Ovary (tissue), 9 donors: ENCODE measurements around the gene LRRC58. TPM values are rescaled to one million over a fixed set of nuclear protein-coding genes. Genes with fewer than 3 reads are reported as not detected.
"Not testable (repeated sequence)": the region's sequence is repeated elsewhere in the genome, so short reads cannot be mapped to it uniquely, and the experiment has no call there.

Experiments used
- DNase-seq, 5 donors: peaks; one replicate each; pipeline ENCODE4 v3.0.0-alpha.2; 2019 to 2020
- H3K27ac ChIP-seq, 2 donors: fragments of 200-600 bp; one replicate each; pipeline versions ENCODE4 v1.5.1 to v1.8.0; 2019 to 2022
- H3K27me3 ChIP-seq: fragments of 200-600 bp; one replicate; pipeline ENCODE4 v1.8.0; 2022
- H3K36me3 ChIP-seq: fragments of 200-600 bp; sonication (generic); one replicate; pipeline ENCODE4 v1.5.1; 2019
- H3K4me1 ChIP-seq: one replicate; pipeline ENCODE4 v1.8.1; 2013; ENCODE audit warnings: mild to moderate bottlenecking, moderate library complexity; ENCODE audit not compliant: insufficient read depth
- H3K4me3 ChIP-seq: fragments of 200-600 bp; sonication (generic); one replicate; pipeline ENCODE4 v1.5.1; 2017
- H3K9me3 ChIP-seq, 2 donors: fragments of 200-600 bp in 1 of 2; sonication (generic) in 1 of 2; one replicate each; pipeline versions ENCODE4 v1.5.1 to v1.8.1; 2013 to 2019; ENCODE audit warnings: mild to moderate bottlenecking in 1 of 2, moderate library complexity in 1 of 2
- EP300 ChIP-seq: sonication (generic); formaldehyde crosslinking; IDR thresholded peaks from one replicate; pipeline ENCODE4 v1.6.1; 2017; ENCODE audit warnings: antibody characterized with exemption
- POLR2A ChIP-seq: fragments of 450-650 bp; IDR thresholded peaks from one replicate; pipeline ENCODE4 v1.6.1; 2017; ENCODE audit warnings: antibody characterized with exemption, mild to moderate bottlenecking, moderate library complexity
- WGBS, 3 donors: extraction: QIAGEN DNeasy Blood & Tissue Kit in 1 of 3; methylation state at CpG; one replicate each; pipeline versions ENCODE4 v1.1.5 to v1.1.7; 2013 to 2017; 5-methylcytosine and 5-hydroxymethylcytosine counted together
- intact Hi-C, 4 donors: fragments of 100-400 bp; cut with DNase I; formaldehyde crosslinking; loops; one replicate each; pipeline versions ENCODE4 v1.11.0 to v1.15.1; 2022 to 2023
- polyA plus RNA-seq, 2 donors: library from polyadenylated mRNA; stranded (reverse); fragments of 200-250 nt in 1 of 2; fragments of 350-450 nt in 1 of 2; fragmentation: Illumina TruSeq in 1 of 2; extraction: RNeasy Lipid Tissue Mini Kit (QIAGEN cat#74804) in 1 of 2; gene quantifications; one replicate each; pipeline ENCODE4 v1.2.3, GENCODE V29; 2013 to 2014
- total RNA-seq, 7 donors: library from RNA; depleted of rRNA in 2 of 7; stranded (reverse); fragments of >200 nt in 2 of 7; fragmentation: NEBNext Ultra II Directional in 3 of 7; extraction: Animal tissue kit (Norgen Biotek cat#: 25700) in 3 of 7; gene quantifications; one replicate each; pipeline versions ENCODE4 v1.1.0 to v1.2.4, GENCODE V29; 2016 to 2023
- TF ChIP-seq, protein P1 (sequence below), 3 donors: fragments of 450-650 bp in 2 of 3; fragments of 200-600 bp in 1 of 3; IDR thresholded peaks; one replicate each; pipeline versions ENCODE4 v1.5.1 to v1.8.0; 2016 to 2022; ENCODE audit warnings: antibody characterized with exemption in 3 of 3, mild to moderate bottlenecking in 1 of 3
- donor health status: DM: no; HTN: no; CAD: no; lungs with moderate emphysema.
- donor health status: DM: no; HTN: no; CAD: no.
- donor health status: Bipolar disorder and iron deficiency.
- donor health status: DM: yes; HTN: yes; CAD: no.
- donor health status: DM: no; HTN: no; CAD: no.
- donor health status: DM: yes; HTN: yes; CAD: no.

The LRRC58 gene
- total and polyA plus RNA-seq, 9 donors, result 10.3 to 41.8 (median 31.2) TPM

DNA sequence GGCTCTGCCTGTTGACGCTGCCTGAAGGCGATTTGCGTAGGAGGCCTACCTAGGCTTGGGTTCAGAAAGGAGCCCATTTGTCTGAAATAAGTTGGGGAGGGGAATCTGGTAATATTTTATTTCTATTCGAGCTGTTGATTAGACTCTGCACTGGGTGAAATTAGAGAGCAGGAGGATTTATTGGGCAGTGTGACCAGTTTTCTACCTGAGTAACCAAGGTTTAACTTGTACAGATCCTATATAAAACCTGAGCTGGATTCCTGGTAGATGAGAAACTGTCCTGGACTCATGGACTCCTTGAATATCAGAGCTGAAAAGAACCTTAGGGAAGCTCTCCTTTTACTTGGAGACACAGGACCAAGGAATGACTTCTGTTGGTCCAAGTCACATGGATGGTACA, 44.5 kb downstream of the LRRC58 start:
- no peaks in the 10 kb centered on the region for H3K9me3 ChIP-seq
- 91 to 92% (median 91%) methylated on average over 4 of the region's 4 CpGs for WGBS, 3 donors

DNA sequence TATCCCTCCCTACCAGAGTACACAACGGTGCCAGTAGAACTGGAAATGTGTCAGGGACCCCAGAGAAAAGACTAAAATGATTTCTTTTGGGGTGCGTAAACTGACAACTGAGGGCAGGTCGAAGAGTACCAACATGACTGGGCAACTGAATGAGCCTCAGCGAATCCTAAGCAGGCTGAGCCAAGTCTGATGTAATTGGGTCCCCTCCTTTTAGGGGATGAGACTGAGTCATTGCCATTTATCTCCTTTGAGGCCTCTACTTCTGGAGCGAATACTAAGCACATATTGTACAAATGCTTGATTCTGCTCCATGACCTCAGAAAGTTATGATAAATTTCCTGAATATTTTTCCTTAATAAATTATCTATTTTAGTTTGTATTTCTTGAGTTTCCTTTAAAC, 46.8 kb downstream of the LRRC58 start:
- H3K36me3 ChIP-seq, result no peaks in the 10 kb centered on the region
- peak in 1 of 5 donors; percentile 43 for DNase-seq
- H3K9me3 ChIP-seq, result no peaks in the 10 kb centered on the region
- no peaks in the 10 kb centered on the region for H3K27me3 ChIP-seq
- H3K27ac ChIP-seq, result no peak overlapping the region
- 43 to 70% (median 52%) methylated on average over 5 of the region's 5 CpGs for WGBS, 3 donors
- no peaks in the 10 kb centered on the region for H3K4me1 ChIP-seq
- TF ChIP-seq, protein P1, sequence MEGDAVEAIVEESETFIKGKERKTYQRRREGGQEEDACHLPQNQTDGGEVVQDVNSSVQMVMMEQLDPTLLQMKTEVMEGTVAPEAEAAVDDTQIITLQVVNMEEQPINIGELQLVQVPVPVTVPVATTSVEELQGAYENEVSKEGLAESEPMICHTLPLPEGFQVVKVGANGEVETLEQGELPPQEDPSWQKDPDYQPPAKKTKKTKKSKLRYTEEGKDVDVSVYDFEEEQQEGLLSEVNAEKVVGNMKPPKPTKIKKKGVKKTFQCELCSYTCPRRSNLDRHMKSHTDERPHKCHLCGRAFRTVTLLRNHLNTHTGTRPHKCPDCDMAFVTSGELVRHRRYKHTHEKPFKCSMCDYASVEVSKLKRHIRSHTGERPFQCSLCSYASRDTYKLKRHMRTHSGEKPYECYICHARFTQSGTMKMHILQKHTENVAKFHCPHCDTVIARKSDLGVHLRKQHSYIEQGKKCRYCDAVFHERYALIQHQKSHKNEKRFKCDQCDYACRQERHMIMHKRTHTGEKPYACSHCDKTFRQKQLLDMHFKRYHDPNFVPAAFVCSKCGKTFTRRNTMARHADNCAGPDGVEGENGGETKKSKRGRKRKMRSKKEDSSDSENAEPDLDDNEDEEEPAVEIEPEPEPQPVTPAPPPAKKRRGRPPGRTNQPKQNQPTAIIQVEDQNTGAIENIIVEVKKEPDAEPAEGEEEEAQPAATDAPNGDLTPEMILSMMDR (IDR thresholded peaks at IDR 0.05), result no peak
- TF ChIP-seq EP300 (no peak), POLR2A (no peak)
- intact Hi-C loops, result no loop called here
- no peak overlapping the region for H3K4me3 ChIP-seq

More for the DNA sequence above, 44.5 kb downstream of the LRRC58 start:
- Histone ChIP-seq H3K4me1 (no peaks in the 10 kb centered on the region), H3K27me3 (no peaks in the 10 kb centered on the region), H3K27ac (no peak overlapping the region), H3K36me3 (no peaks in the 10 kb centered on the region), H3K4me3 (no peak overlapping the region)
- intact Hi-C loops, result no loop called here
- TF ChIP-seq, protein P1 (IDR thresholded peaks at IDR 0.05), result no peak
- DNase-seq, result no peak

DNA sequence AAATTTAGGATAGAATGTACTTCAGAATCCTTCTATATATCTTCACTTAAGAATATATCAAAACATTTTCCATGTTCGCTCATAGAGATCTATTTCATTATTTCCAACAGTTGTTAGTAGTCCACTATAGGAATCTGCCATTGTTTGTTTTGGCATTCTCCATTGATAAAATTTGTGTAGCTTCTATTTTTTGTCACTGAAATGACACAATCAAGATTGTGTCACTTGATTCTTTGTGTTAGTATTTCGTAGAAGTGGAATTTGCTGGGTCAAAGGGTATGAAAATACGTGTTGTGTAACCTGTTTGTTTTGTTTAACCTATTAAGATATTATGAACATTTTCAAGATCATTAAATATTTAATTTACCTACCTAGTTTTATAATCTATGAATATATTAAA, 48.2 kb downstream of the LRRC58 start:
- no peaks in the 10 kb centered on the region for H3K4me1 ChIP-seq
- no peak for DNase-seq
- H3K27me3 ChIP-seq, result no peaks in the 10 kb centered on the region
- intact Hi-C loops, result no loop called here
- TF ChIP-seq EP300, result no peak
- no peak for TF ChIP-seq POLR2A
- TF ChIP-seq, protein P1 (IDR thresholded peaks at IDR 0.05), result no peak
- WGBS, 3 donors, result 78 to 84% (median 83%) methylated on average over 3 of the region's 3 CpGs
- no peaks in the 10 kb centered on the region for H3K9me3 ChIP-seq
- H3K36me3 ChIP-seq, result no peaks in the 10 kb centered on the region
- no peak overlapping the region for H3K4me3 ChIP-seq
- H3K27ac ChIP-seq, result no peak overlapping the region

DNA sequence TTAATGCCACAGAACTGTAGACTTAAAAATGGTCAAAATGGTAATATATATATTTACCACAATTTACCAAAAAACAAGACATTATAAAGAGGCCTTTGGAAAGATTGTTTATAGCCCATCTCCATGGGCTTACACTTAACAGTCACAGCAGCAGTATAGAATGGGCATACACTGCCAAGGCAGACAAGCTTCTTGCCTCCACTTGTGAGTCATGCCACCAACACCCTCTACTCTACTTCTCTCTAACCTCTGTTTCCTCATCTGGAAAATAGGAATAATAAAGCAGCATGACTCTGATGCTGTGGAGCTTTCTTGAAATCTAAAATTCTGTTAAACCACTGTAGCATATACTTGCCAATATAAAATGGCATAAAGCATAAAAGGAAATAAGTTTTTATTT, 49.8 kb downstream of the LRRC58 start:
- TF ChIP-seq POLR2A (no peak), EP300 (no peak)
- TF ChIP-seq, protein P1 (IDR thresholded peaks at IDR 0.05), result no peak
- intact Hi-C loops, result no loop called here
- Histone ChIP-seq H3K36me3 (no peaks in the 10 kb centered on the region), H3K4me1 (no peaks in the 10 kb centered on the region), H3K27ac (no peak overlapping the region), H3K9me3 (no peaks in the 10 kb centered on the region), H3K4me3 (no peak overlapping the region), H3K27me3 (no peaks in the 10 kb centered on the region)
- no peak for DNase-seq

DNA sequence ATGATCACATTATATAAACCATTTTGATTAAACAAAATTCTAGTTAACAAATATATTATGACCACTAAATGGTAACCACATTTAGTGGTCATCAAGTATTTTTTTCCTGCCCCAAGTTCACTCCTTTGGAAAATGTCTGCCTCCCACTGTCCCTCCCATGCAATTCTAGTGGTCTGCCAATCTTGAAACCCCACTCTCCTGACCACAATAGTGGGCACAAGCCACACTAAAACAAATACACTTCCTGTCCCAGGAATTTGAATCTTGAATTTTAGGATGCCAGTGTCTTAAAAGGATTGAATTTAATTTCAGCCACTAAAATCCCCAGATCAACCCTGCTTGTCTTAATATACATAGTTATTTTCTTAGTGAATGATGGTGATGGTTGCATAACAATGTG, 50.2 kb downstream of the LRRC58 start:
- DNase-seq, result no peak

DNA sequence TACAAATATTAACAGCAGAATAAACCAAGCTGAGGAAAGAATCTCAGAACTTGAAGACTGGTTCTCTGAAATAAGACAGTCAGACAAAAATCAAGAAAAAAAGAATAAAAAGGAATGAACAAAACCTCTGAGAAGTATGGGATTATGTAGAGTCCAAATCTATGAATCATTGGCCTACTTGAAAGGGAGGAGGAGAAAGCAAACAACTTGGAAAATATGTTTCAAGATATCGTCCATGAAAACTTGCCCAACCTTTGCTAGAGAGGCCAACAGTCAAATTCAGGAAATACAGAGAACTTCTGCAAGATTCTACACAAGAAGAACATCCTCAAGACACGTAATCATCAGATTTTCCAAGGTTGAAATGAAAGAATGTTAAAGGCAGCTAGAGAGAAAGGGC, 57.6 kb downstream of the LRRC58 start:
- H3K27me3 ChIP-seq, intact Hi-C loops, H3K4me1 ChIP-seq, H3K27ac ChIP-seq, H3K36me3 ChIP-seq, DNase-seq, H3K4me3 ChIP-seq, H3K9me3 ChIP-seq: not testable (repeated sequence)
- 48 to 70% (median 51%) methylated on average over 2 of the region's 2 CpGs for WGBS, 3 donors

More for the DNA sequence above, 50.2 kb downstream of the LRRC58 start:
- intact Hi-C loops, result no loop called here
- Histone ChIP-seq H3K9me3 (no peaks in the 10 kb centered on the region), H3K27ac (no peak overlapping the region), H3K27me3 (no peaks in the 10 kb centered on the region), H3K36me3 (no peaks in the 10 kb centered on the region), H3K4me3 (no peak overlapping the region), H3K4me1 (no peaks in the 10 kb centered on the region)
- TF ChIP-seq, protein P1 (IDR thresholded peaks at IDR 0.05), result no peak
